H1 (cell line): Measurements from ENCODE around the gene BSN. TPM values are rescaled to one million over a fixed set of nuclear protein-coding genes. Genes with fewer than 3 reads are reported as not detected.

Source experiments
- TAF7 ChIP-seq: optimal IDR thresholded peaks from 2 replicates; pipeline ENCODE3; 2011; ENCODE audit warnings: low read depth, mild to moderate bottlenecking, inconsistent platforms, low read length, moderate library complexity, borderline replicate concordance
- polyA plus RNA-seq, 7 experiments: library from polyadenylated mRNA; depleted of rRNA in 3 of 7; stranded (reverse) in 5 of 7; unstranded in 2 of 7; fragments of >200 nt in 5 of 7; fragments of 200-250 nt in 2 of 7; gene quantifications; 1 replicate in 5 of 7; 2 replicates in 1 of 7; 4 replicates in 1 of 7; pipeline versions ENCODE4 v1.2.1 to v1.2.3, GENCODE V29; 2011 to 2013; ENCODE audit warnings: missing spikeins in 2 of 7, mixed read lengths in 2 of 7
- total RNA-seq: library from RNA; stranded (reverse); fragmentation: NEBNext Ultra II Directional; extraction: Animal tissue kit (Norgen Biotek cat#: 25700); gene quantifications from 2 replicates; pipeline ENCODE4 v1.2.1, GENCODE V29; 2021

The BSN gene
- total and polyA plus RNA-seq, 2 of the 8 experiments (the other 6 are each of a cell fraction or from before 2014, with no cell fraction given): 0.60 to 3.0 TPM

DNA sequence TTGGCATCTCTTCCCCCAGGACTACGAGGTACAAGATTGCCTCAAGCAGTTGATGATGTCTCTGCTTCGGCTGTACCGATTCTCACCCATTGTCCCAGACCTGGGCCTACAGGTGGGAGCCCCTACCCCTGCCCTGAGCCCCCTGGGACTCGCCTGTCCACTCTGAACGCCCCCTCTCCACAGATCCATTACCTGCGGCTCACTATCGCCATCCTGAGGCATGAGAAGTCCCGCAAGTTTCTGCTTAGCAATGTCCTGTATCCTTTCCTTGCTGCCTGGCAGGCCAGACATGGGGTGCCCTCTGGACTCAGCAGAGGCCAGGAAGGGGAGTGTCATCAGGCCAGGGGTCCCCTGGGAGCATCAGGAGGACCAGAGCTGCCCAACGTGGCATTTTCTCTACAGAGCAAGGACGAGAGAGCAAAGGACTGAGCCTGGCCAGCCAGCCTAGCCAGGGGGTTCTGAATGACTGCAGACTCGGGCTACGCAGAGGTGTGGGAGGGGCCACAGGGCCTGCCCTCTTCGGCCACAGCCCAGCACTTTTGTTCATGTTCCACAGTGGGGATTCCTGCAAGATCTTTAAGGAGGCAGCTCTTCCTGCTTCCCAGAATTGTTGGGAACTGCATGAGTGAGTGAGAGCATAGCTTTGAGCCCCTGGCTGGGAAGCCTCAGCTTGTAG lies 146.3 kb downstream of the BSN start (continued):
- no peak for TF ChIP-seq TAF7
- TF ChIP-seq, all 59 proteins: peak for 2
